Measurements from ENCODE around the gene GPR78. TPM values are rescaled to one million over a fixed set of nuclear protein-coding genes. Genes with fewer than 3 reads are reported as not detected.

The GPR78 gene
- total RNA-seq, 1 experiment from 2014 or later, result 3.4 TPM

- H3K79me2 ChIP-seq (ENCODE audit: insufficient read depth, low read length), result no peaks in the 10 kb centered on the region
- no peaks in the 10 kb centered on the region for H3K27me3 ChIP-seq (ENCODE audit: insufficient read depth, low read length)
- no peak overlapping the region for H3T11ph ChIP-seq (ENCODE audit: low read length)
- H4K91ac ChIP-seq (ENCODE audit: insufficient read length, low read depth, low read length), result no peak overlapping the region
- peaks cover 20 to 38% of the 10 kb centered on the region in 2 experiments for H3K9me3 Mint-ChIP-seq
- no peak overlapping the region for H3K23ac ChIP-seq (ENCODE audit: insufficient read length, low read depth, low read length)
- no CpG with 5 or more reads among the region's 5 CpGs for WGBS (ENCODE audit: extremely low coverage, insufficient read length, low lambda C conversion rate)
- H3K9ac ChIP-seq (ENCODE audit: extremely low read depth, insufficient read length, low read length), result no peak overlapping the region
- no peak overlapping the region for H3K4me3 Mint-ChIP-seq
- H3K4me1 ChIP-seq (ENCODE audit: insufficient read depth, low read length), result peaks cover 4% of the 10 kb centered on the region; the same call in 1 of the 2 replicates
- DNase-seq, result no peak
- no peak overlapping the region for H3K4ac ChIP-seq (ENCODE audit: low read depth, low read length)
- H2BK12ac ChIP-seq (ENCODE audit: insufficient read length, low read depth, low read length), result no peak overlapping the region
- peak overlapping the region; percentile 12 for H2BK20ac ChIP-seq (ENCODE audit: low read depth, low read length, poor library complexity, severe bottlenecking)
- no peak overlapping the region for H2BK15ac ChIP-seq (ENCODE audit: low read depth, low read length)
- peaks cover 2% of the 10 kb centered on the region; the same call in 1 of the 2 replicates for H3K27me3 Mint-ChIP-seq (ENCODE audit: low read depth)
- H2AK5ac ChIP-seq (ENCODE audit: insufficient read length, low read length), result no peak overlapping the region
- H4K5ac ChIP-seq (ENCODE audit: insufficient read length, low read depth, low read length), result no peak overlapping the region
- no peak overlapping the region for H3K56ac ChIP-seq (ENCODE audit: insufficient read length, low read depth, low read length)
- no peak overlapping the region for H3K14ac ChIP-seq (ENCODE audit: insufficient read depth, low read length)
- no peak overlapping the region for H2AFZ ChIP-seq (ENCODE audit: low read length)
- H3K79me1 ChIP-seq (ENCODE audit: insufficient read depth, low read depth, low read length, poor library complexity, severe bottlenecking), result no peaks in the 10 kb centered on the region
- H3K36me3 Mint-ChIP-seq (ENCODE audit: insufficient read depth in 1 of 3, low read depth in 3 of 3), result peaks cover 7 to 39% (median 7%) of the 10 kb centered on the region in 3 experiments; a peak in 6 of 7 replicates
- H3K4me2 ChIP-seq (ENCODE audit: insufficient read depth, insufficient read length, low read length), result no peak overlapping the region
- TF ChIP-seq CTCF (conservative IDR thresholded peaks at IDR 0.05), result no peak
- peaks cover 33 to 36% of the 10 kb centered on the region in 2 experiments for H3K4me1 Mint-ChIP-seq
- H4K8ac ChIP-seq (replicated peaks; ENCODE audit: insufficient read length, low read depth, low read length), result no peak overlapping the region
- H3K27ac ChIP-seq (ENCODE audit: insufficient read length, low read depth, low read length), result no peak overlapping the region
- H3K9me3 ChIP-seq (ENCODE audit: control insufficient read depth, low read depth, low read length), result no peaks in the 10 kb centered on the region
- no peak overlapping the region for H2BK120ac ChIP-seq (ENCODE audit: low read depth, low read length, poor library complexity, severe bottlenecking)
- H4K20me1 ChIP-seq (ENCODE audit: control insufficient read depth, insufficient read depth, insufficient read length), result no peaks in the 10 kb centered on the region
- H3K27ac Mint-ChIP-seq, result peak overlapping the region in 1 of 3 experiments; percentile 28; a peak in 1 of 7 replicates
- H3K23me2 ChIP-seq (ENCODE audit: insufficient read length, low read depth, low read length, poor library complexity, severe bottlenecking), result no peaks in the 10 kb centered on the region
- no peak overlapping the region for H2BK5ac ChIP-seq (ENCODE audit: insufficient read length, low read length)
- H3K18ac ChIP-seq (ENCODE audit: insufficient read length, low read depth, low read length), result no peak overlapping the region
Measured at GRCh38 chr4:8532245-8532781, 47.9 kb upstream of the GPR78 start.
